GM21619 (cell line): Measurements from ENCODE around the gene WSCD2.

Source experiments
- ATAC-seq: cut with Tn5 transposase; IDR thresholded peaks from one replicate; pipeline ENCODE4 v1.9.1; 2021; ENCODE audit not compliant: unreplicated experiment

Gene WSCD2

GRCh38 chr12:108231909-108232434 lies 102.9 kb downstream of the WSCD2 start:
- no peak for ATAC-seq

DNA sequence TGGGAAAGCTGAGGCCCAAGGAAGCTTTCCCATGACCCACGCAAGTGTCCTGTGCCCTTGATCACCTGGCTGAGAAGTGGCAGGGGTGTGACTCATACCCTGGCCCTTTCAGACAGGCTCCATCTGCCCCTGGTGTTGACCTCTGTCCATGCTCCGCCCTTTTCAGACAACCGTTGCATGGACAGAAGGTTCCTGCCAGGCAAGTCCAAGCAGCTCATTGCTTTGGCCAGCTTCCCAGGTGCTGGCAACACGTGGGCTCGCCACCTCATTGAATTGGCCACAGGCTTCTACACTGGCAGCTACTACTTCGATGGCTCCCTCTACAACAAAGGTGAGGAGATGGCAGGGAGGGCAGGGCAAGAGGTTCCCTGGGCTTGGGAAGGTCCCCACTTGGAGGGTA lies 103.5 kb downstream of the WSCD2 start:
- no peak for ATAC-seq

GRCh38 chr12:108234158-108234557 lies 105.1 kb downstream of the WSCD2 start:
- ATAC-seq: no peak

DNA sequence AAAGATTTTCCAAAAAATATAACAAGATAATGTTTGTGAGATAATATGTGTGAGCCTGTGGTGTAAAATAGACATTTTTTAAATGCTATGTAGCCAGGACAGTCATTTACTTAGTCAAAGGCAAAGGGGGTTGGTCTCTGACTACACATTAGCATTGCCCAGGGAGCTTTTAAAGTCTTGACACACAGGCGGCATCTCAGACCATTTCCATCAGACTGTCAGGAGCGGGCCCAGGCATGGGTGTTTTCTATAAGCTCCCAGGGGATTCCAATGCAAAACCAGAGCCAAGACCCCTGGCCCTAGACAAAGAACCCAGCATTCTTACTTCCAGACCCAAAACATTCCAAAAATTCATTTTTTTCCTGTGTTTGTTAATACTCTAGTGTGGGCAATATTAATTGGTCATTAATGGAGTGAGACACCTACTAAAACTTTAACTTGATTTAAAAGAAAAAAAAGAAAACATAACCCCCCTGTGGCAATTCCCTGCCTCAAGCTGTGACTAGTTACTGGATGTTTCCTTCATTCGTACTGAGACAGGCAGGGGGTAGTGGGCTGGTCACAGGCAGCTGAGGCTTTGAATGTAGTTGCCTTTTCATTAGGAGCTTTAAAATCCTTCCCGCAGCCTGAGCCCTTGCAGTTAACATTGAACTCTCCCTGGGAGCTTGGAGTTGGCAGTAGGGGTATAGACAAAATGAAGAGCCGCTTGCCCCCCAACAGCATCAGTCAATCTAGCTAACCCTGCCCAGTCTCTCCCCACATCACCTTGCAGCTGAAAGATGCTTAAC lies 106.3 kb downstream of the WSCD2 start:
- ATAC-seq: no peak

DNA sequence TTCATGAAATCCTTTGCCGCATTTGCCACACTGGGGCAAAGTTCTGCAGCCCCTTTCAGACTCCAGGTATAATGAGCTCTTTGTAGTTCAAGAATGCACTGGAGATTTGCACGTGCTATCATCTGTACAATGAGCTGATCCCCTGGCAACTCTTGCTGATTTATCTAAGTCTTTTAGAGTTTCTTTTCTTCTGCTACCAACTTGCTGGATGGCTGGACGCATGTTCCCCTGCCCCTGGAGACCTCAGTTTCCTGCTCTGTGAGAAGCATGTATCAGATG lies 106.8 kb downstream of the WSCD2 start:
- no peak for ATAC-seq

DNA sequence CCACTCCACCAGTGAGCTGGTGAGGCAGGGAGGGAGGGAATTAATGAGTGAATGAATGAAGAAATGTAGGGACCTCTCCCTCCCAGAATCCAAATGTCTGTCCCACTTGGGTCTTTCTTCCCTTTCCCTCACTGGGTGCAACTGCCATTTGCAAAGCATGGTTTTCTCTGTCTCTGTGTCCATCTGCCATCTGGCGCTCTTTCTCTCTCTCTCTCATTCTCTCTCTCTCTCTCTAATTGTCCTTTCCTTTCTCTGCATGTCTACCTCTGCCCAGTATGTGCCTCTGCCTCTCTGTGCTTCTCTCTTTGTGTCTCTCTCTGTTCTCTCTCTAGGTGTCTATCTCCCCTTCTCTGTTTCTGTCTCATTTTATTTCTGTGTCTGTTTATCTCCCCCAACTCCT lies 107.3 kb downstream of the WSCD2 start:
- ATAC-seq: no peak

DNA sequence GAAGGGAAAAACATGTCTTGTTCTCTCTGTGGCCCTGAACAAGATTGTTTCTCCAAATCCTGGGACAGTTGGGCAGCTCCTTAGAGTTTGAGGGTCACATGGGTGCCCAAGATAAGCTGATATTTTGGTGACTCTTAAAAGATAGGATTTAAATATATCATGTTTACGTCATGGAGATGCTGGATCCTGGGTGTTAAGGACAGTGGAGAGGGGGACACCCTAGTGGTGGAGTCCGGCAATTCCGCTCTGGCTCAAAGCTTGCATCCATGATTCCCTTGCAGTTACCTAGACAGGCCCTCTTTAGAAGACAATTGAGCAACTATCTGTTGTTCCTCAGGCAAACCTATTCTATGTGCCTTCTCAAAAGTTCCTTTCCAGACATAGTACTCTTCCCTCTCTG lies 108.2 kb downstream of the WSCD2 start:
- ATAC-seq: no peak

DNA sequence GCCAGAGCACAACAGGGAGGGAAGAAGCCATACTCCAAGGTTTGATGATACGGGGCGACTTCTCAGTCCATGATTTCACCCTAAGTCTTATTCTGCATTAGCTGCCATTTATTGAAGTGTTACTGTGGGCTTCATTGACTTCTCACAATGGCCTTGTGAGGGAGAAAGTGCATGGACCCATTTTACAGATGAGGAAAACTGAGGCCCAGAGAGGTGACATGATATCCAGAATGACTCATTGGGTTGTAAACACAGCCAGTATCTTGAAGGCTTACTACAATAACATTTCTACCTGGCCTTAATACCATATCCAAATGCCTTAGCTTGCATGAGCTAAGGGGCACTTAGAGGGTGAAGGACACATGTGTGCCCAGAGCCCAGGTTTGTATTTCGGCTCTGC lies 109.4 kb downstream of the WSCD2 start:
- no peak for ATAC-seq

DNA sequence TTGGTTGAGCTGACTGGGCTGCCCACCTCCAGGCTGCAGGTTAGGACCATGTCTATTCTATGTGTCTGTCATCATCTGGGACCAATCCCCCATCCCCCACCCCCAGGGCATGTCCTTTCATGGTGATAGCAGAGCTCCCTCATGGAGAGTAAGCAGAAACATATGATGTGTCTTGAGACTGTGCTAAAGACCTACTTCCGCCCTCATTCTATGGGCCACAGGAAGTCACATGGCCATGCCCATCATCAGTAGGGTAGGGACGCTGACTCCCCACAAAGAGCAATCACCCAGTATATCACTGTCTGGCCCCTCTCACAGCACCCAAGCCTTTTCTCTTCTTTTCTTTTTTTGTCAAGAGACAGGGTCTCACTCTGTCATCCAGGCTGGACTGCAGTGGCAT lies 110.3 kb downstream of the WSCD2 start:
- ATAC-seq: no peak

- ATAC-seq: no peak
Measured at GRCh38 chr12:108240027-108240785, 111.1 kb downstream of the WSCD2 start.

- ATAC-seq: no peak
Measured at GRCh38 chr12:108240928-108241327, 111.8 kb downstream of the WSCD2 start.

DNA sequence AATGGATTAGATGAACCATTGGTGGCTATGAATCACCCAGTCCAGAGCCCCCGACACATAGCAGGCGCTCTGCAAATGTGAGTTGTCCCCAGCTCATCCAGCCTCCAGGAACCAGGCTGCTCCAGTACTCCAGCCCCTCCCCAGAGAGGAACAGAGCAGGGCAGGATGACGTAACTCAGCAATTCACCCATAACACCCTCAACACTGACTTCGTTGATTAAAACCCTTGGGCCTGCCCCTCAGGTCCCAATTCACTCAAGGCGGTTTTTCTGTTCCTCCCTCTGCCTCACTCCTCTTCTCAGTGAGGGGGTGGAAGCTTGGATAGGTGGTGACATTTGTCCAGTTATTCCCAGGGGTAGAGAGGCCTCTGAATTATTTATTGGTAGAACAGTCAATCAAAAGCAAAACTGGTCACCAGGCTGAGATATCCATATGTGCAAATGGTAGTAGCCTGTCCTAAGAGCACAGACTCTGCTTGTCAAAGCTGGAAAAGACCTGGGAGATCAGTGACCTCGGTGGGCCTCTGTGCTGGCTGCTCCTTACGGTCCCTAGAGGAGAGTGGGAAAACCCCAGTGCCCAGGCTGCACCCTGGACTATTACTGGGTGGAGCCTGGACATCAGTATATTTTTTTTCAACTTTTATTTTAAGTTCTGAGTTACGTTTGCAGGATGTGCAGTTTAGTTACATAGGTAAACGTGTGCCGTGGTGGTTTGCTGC lies 113.1 kb downstream of the WSCD2 start:
- no peak for ATAC-seq

DNA sequence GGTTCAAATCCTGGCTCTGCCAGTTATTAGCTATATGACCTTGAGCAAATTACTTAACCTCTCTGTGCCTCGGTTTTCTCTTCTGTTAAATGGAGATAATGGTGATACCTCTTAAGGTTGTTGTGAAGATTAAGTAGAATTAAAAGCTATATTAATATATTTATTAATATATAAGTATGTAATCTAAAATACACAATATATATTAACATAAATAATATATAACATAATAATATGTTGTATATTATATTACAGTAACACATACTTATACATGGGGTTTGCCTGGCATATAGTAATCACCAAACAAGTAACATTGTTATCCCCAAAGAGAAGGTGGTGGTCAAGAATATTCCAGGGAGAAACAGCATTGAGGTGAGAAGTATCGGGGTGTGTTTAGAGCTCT lies 118.0 kb downstream of the WSCD2 start:
- ATAC-seq: no peak

DNA sequence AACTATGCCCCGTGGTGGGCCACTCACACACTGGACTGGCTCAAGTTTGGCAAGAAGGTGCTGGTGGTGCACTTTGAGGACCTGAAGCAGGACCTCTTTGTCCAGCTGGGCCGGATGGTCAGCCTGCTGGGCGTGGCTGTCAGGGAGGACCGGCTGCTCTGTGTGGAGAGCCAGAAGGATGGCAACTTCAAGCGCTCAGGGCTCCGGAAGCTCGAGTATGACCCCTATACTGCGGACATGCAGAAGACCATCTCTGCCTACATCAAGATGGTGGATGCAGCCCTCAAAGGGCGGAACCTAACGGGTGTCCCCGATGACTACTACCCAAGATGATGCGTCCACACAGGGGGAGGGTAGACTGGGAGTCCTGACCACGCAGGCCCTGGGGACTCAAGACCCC lies 118.9 kb downstream of the WSCD2 start:
- ATAC-seq: no peak

DNA sequence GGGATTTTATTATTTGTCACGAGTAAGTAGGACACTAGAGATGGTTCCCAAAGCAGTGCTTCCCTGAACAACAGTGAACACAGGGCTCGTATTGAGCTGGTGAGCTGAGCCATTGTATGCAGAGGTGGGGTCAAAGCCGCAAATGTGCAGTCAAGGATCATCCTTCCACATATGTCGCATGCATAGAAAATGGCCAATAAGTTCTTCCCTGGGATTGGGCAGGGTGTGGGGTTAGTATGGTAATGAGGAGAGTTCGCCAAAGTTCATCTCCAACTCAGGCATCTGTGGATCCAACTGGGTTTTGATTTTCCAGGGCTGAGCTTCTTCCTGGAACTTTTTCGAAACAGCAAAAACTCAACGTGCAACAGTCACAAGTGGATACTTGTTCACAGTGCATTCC lies 123.4 kb downstream of the WSCD2 start:
- ATAC-seq: no peak

GRCh38 chr12:108253540-108253939 lies 124.5 kb downstream of the WSCD2 start:
- ATAC-seq: no peak

- ATAC-seq: no peak
Measured at GRCh38 chr12:108254030-108254429, 124.9 kb downstream of the WSCD2 start.

DNA sequence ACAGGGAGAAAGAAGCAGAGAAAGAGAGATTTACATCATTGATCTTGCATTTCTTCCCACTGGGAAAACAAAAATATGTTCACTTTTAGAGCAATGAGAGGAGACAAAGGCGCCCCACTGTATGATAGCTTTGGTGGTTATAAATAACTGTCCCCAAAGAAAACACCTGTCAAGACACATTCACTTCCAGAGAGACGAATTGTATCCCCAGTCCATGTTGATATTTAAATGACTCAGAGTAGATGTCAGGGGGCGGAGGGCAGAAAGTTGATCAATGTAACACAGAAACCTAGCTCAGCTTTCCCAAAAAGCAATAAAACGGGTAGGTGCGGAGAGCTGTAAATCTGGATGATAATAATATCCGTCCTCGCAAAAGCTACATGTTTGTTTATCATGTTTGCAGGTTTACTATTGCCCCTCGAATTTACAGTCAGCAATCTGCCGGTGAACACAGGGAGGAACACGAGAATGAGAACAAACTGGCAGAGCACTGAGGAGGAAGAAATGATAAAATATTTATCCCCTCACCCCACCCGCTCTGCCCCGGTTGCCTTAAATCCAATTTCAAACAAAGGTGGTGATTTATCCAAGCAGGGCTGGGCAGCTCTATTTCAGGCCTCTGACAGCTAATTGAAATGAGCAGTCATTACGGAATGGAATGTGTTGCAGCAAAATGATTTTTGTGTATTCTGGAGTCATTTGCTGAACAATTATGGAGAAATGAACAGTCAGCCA lies 125.6 kb downstream of the WSCD2 start:
- no peak for ATAC-seq

GRCh38 chr12:108255252-108255602 lies 126.1 kb downstream of the WSCD2 start:
- no peak for ATAC-seq

GRCh38 chr12:108257004-108257403 lies 127.9 kb downstream of the WSCD2 start:
- ATAC-seq: no peak

DNA sequence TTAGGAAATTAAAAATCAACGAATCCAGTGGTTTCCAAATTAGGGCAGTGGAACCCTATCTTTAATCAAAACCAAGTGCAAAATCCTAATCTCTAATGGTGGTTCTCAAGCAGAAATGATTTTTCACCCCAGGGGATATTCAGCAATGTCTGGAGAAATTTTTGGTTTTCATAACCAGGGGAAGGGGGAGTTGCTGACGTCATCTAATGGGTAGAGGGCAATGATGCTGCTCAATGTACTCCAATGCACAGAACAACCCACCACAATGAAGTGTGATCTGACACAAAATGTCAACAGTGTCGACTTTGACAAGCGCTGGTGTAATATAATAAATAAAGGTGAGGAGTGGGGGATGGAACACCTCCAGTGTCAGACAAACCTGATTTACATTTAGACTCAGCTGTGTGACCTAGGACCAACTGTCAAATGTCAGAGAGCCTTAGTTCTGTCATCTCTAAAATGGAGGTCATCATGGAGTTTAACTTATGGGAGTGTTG lies 128.6 kb downstream of the WSCD2 start:
- ATAC-seq: no peak
